ENCODE data around the gene RNASE3.

RNASE3 gene

GRCh38 chr14:20934148-20934762 is 43.1 kb downstream of the RNASE3 start:
- FAIRE-seq, result no peak
- DNase-seq (ENCODE audit: insufficient read length, low spot score), result peak; percentile 12

GRCh38 chr14:20935303-20935984 is 44.3 kb downstream of the RNASE3 start:
- no peak for FAIRE-seq
- TF ChIP-seq TAF1 (IDR thresholded peaks at IDR 0.05; ENCODE audit: low read depth, low read length) (no peak), POU2F2 (IDR thresholded peaks at IDR 0.05; ENCODE audit: low read depth, low read length) (no peak), PAX5 (IDR thresholded peaks at IDR 0.05; ENCODE audit: insufficient read depth, low read length, severe bottlenecking) (no peak), POLR2A (IDR thresholded peaks at IDR 0.05; ENCODE audit: low read depth, low read length) (no peak), SPI1 (IDR thresholded peaks at IDR 0.05; ENCODE audit: low read depth, low read length) (peak; percentile 34), POLR2AphosphoS5 (IDR thresholded peaks at IDR 0.05; ENCODE audit: low read depth, low read length) (no peak)
- DNase-seq (ENCODE audit: insufficient read length, low spot score), result no peak

More at GRCh38 chr14:20934148-20934762, 43.1 kb downstream of the RNASE3 start:
- TF ChIP-seq SPI1 (IDR thresholded peaks at IDR 0.05; ENCODE audit: low read depth, low read length) (no peak), POLR2A (IDR thresholded peaks at IDR 0.05; ENCODE audit: low read depth, low read length) (no peak), POLR2AphosphoS5 (IDR thresholded peaks at IDR 0.05; ENCODE audit: low read depth, low read length) (no peak), POU2F2 (IDR thresholded peaks at IDR 0.05; ENCODE audit: low read depth, low read length) (no peak), PAX5 (IDR thresholded peaks at IDR 0.05; ENCODE audit: insufficient read depth, low read length, severe bottlenecking) (no peak), TAF1 (IDR thresholded peaks at IDR 0.05; ENCODE audit: low read depth, low read length) (no peak)
